Measurements from ENCODE around the gene EHD3. TPM values are rescaled to one million over a fixed set of nuclear protein-coding genes. Genes with fewer than 3 reads are reported as not detected.

EHD3 gene
- total and polyA plus RNA-seq, 2 of the 4 experiments (the other 2 are of a cell fraction) = 29.1 to 39.8 TPM

DNA sequence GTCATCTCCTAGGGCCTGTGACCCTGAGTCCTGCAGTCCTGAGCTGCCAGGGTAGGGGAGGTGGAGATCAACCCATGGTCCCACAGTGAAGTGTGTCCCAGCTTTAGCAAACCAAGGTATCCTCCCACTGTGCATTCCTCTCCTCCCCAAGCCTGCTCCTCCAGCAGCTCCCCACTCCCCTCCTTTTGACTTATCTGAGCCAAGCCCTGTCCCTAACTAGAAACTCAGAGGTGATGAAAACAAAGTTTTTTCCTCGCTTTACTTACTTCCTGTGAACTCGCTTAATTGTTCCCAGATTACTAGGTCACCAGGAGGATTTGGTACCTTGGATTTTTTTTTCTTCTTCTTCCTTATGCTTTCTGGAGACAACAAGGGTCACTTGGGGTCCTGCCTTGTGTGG lies 80.8 kb downstream of the EHD3 start:
- ATAC-seq (ENCODE audit: low read depth) (no peak), DNase-seq (no peak)
- TF ChIP-seq MAFK (IDR thresholded peaks at IDR 0.05; ENCODE audit: low read depth, low read length) (no peak), POLR2A (IDR thresholded peaks at IDR 0.05; ENCODE audit: low read depth, low read length) (no peak), FOS (IDR thresholded peaks at IDR 0.05; ENCODE audit: low read depth, low read length) (no peak), CEBPB (IDR thresholded peaks at IDR 0.05; ENCODE audit: low read depth, low read length) (no peak), RAD21 (IDR thresholded peaks at IDR 0.05; ENCODE audit: low read length) (no peak), RFX5 (IDR thresholded peaks at IDR 0.05; ENCODE audit: low read depth, low read length) (no peak), BHLHE40 (IDR thresholded peaks at IDR 0.05; ENCODE audit: low read depth, low read length) (no peak), RCOR1 (IDR thresholded peaks at IDR 0.05; ENCODE audit: insufficient replicate concordance, low read length) (no peak), MAZ (IDR thresholded peaks at IDR 0.05; ENCODE audit: borderline replicate concordance, low read depth, low read length) (no peak), USF2 (IDR thresholded peaks at IDR 0.05; ENCODE audit: low read depth, low read length) (no peak), CHD1 (IDR thresholded peaks at IDR 0.05; ENCODE audit: low read depth, low read length) (no peak), MXI1 (IDR thresholded peaks at IDR 0.05; ENCODE audit: borderline replicate concordance, low read depth, low read length) (no peak), SMC3 (IDR thresholded peaks at IDR 0.05; ENCODE audit: low read depth, low read length) (no peak), NFE2L2 (IDR thresholded peaks at IDR 0.05; ENCODE audit: low read depth, low read length) (no peak)
- TF ChIP-seq, protein P1, sequence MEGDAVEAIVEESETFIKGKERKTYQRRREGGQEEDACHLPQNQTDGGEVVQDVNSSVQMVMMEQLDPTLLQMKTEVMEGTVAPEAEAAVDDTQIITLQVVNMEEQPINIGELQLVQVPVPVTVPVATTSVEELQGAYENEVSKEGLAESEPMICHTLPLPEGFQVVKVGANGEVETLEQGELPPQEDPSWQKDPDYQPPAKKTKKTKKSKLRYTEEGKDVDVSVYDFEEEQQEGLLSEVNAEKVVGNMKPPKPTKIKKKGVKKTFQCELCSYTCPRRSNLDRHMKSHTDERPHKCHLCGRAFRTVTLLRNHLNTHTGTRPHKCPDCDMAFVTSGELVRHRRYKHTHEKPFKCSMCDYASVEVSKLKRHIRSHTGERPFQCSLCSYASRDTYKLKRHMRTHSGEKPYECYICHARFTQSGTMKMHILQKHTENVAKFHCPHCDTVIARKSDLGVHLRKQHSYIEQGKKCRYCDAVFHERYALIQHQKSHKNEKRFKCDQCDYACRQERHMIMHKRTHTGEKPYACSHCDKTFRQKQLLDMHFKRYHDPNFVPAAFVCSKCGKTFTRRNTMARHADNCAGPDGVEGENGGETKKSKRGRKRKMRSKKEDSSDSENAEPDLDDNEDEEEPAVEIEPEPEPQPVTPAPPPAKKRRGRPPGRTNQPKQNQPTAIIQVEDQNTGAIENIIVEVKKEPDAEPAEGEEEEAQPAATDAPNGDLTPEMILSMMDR (conservative IDR thresholded peaks at IDR 0.05; ENCODE audit: low read depth, low read length) = no peak
- TF ChIP-seq, protein P2, sequence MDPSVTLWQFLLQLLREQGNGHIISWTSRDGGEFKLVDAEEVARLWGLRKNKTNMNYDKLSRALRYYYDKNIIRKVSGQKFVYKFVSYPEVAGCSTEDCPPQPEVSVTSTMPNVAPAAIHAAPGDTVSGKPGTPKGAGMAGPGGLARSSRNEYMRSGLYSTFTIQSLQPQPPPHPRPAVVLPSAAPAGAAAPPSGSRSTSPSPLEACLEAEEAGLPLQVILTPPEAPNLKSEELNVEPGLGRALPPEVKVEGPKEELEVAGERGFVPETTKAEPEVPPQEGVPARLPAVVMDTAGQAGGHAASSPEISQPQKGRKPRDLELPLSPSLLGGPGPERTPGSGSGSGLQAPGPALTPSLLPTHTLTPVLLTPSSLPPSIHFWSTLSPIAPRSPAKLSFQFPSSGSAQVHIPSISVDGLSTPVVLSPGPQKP (IDR thresholded peaks at IDR 0.05; ENCODE audit: borderline replicate concordance, low read depth, low read length) = no peak
- no peak overlapping the region for H4K5ac ChIP-seq (ENCODE audit: low read depth, low read length)
- no peak overlapping the region for H3K23ac ChIP-seq (ENCODE audit: low read depth, low read length)
- in situ Hi-C loops (cut with MboI; ENCODE audit: low sequenced_read_pairs) = no loop called here
- POLR2A ChIA-PET (ENCODE audit: unreplicated experiment) = no interaction called here
- intact Hi-C loops (cut with micrococcal nuclease) = no loop called here
- no peaks in the 10 kb centered on the region for H3K27me3 ChIP-seq (ENCODE audit: control insufficient read depth, insufficient read depth, low read length)
- no peak overlapping the region for H2AK9ac ChIP-seq (replicated peaks; ENCODE audit: low read depth, low read length, poor library complexity)
- no peak overlapping the region for H4K8ac ChIP-seq (ENCODE audit: low read depth in 2 of 2, low read length in 2 of 2)
- H4K20me1 ChIP-seq (ENCODE audit: insufficient read depth, low read length) = no peaks in the 10 kb centered on the region
- H3K4me1 ChIP-seq (ENCODE audit: control insufficient read depth, insufficient read depth, low read length) = peaks cover 13% of the 10 kb centered on the region
- H3K27ac ChIP-seq (ENCODE audit: insufficient read depth, low read length) = no peak overlapping the region
- H2AK5ac ChIP-seq (ENCODE audit: low read depth, low read length) = no peak overlapping the region
- H3K14ac ChIP-seq (replicated peaks; ENCODE audit: low read depth, low read length) = no peak overlapping the region
- no peaks in the 10 kb centered on the region for H3K79me1 ChIP-seq (ENCODE audit: low read depth in 1 of 2, low read length in 2 of 2)
- no peak overlapping the region for H2BK15ac ChIP-seq (ENCODE audit: low read depth, low read length)
- no peak overlapping the region for H3K56ac ChIP-seq (ENCODE audit: extremely low read depth, insufficient read depth, low read length)
- no peak overlapping the region for H3K9ac ChIP-seq (ENCODE audit: low read depth, low read length)
- CTCF ChIA-PET = no interaction called here
- no peak overlapping the region for H2BK5ac ChIP-seq (ENCODE audit: low read depth, low read length, poor library complexity, severe bottlenecking)
- peaks cover 4% of the 10 kb centered on the region; the same call in 1 of the 2 replicates for H3K9me1 ChIP-seq (ENCODE audit: insufficient read depth, low read length)
- no CpG with 5 or more reads among the region's 2 CpGs for WGBS, 2 experiments (ENCODE audit: extremely low coverage in 2 of 2, insufficient read length in 1 of 2)
- H2BK120ac ChIP-seq (ENCODE audit: low read depth, low read length) = 0 out of 2 replicates have a peak overlapping the region, but pooled peaks have one; percentile 3
- no peaks in the 10 kb centered on the region for H3K9me3 ChIP-seq (ENCODE audit: control insufficient read depth, insufficient read depth, low read length)
- BruUV-seq (replicated peaks) = no TSS peak
- H3K4me2 ChIP-seq (ENCODE audit: low read depth, low read length) = no peak overlapping the region
- dilution Hi-C loops (cut with HindIII; ENCODE audit: low sequenced_read_pairs, unreplicated experiment) = no loop called here
- H2BK20ac ChIP-seq (ENCODE audit: low read depth, low read length) = no peak overlapping the region
- H4K91ac ChIP-seq (ENCODE audit: insufficient read depth, low read depth, low read length) = no peak overlapping the region
- H3K18ac ChIP-seq (ENCODE audit: low read depth, low read length) = no peak overlapping the region
- H3K4ac ChIP-seq (ENCODE audit: low read depth, low read length) = no peak overlapping the region
- no peak overlapping the region for H2AFZ ChIP-seq (replicated peaks; ENCODE audit: low read length, poor library complexity)
- no peaks in the 10 kb centered on the region for H3K36me3 ChIP-seq (ENCODE audit: control insufficient read depth, insufficient read depth, low read length)
- no peak overlapping the region for H3K4me3 ChIP-seq (ENCODE audit: insufficient read depth, low read depth, low read length)
